BE2C (cell line): ENCODE results near the gene IL21R. TPM values are rescaled to one million over a fixed set of nuclear protein-coding genes. Genes with fewer than 3 reads are reported as not detected.

Experiments used
- DNase-seq: peaks from one replicate; pipeline ENCODE4 v3.0.0-alpha.2; 2020
- H3K27me3 ChIP-seq: fragments of 250-450 bp; sonication (Bioruptor Pico); 2 replicates; pipeline ENCODE4 v1.5.1; 2020; ENCODE audit warnings: mild to moderate bottlenecking
- H3K36me3 ChIP-seq: fragments of 250-450 bp; sonication (Bioruptor Pico); 2 replicates; pipeline ENCODE4 v1.5.1; 2020; ENCODE audit warnings: mild to moderate bottlenecking
- H3K4me1 ChIP-seq: fragments of 250-450 bp; sonication (Bioruptor Pico); 2 replicates; pipeline ENCODE4 v1.5.1; 2020
- H3K4me3 ChIP-seq: 2 replicates; pipeline ENCODE4 v1.5.1; 2011; ENCODE audit warnings: low read depth, low read length
- H3K9me3 ChIP-seq: fragments of 250-450 bp; sonication (Bioruptor Pico); 2 replicates; pipeline ENCODE4 v1.5.1; 2020
- CTCF ChIP-seq: IDR thresholded peaks from 2 replicates; pipeline ENCODE4 v1.5.1; 2012; ENCODE audit warnings: mild to moderate bottlenecking, low read depth, low read length
- polyA plus RNA-seq: library from polyadenylated mRNA; unstranded; fragments of >200 nt; gene quantifications from one replicate; pipeline ENCODE4 v1.2.1, GENCODE V29; 2012; ENCODE audit warnings: low read depth, missing spikeins; ENCODE audit not compliant: insufficient read length, insufficient read depth

The IL21R gene
- polyA plus RNA-seq, result not detected

DNA sequence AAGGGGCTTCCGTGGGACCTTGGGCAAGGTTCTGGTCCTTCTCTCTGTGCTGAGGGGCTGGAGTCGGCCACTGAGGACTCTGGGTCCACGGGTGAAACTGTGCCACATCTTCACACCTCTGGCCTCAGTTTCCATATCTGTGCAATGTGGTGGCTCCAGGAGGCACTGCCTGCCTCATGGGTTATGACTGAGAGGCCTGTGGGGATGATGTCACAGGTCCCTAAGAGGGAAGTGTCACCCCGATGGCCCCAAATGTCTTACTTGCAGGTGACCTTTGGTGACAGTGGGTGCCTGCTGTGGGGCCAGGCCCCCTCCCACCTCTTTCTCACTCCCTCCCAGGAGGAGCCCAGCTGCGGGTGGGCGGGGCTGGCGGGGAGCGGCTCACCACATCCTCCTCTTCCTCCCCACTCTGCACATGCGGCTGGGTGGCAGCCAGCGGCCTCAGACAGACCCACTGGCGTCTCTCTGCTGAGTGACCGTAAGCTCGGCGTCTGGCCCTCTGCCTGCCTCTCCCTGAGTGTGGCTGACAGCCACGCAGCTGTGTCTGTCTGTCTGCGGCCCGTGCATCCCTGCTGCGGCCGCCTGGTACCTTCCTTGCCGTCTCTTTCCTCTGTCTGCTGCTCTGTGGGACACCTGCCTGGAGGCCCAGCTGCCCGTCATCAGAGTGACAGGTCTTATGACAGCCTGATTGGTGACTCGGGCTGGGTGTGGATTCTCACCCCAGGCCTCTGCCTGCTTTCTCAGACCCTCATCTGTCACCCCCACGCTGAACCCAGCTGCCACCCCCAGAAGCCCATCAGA lies at the start of gene IL21R:
TSS of gene IL21R (plus strand) at position 407 of the 801 bp plus-strand sequence. CDS start 27,898 bp downstream, outside the sequence.
- no peaks in the 10 kb centered on the region for H3K27me3 ChIP-seq
- H3K4me1 ChIP-seq, result no peaks in the 10 kb centered on the region
- DNase-seq, result no peak
- H3K9me3 ChIP-seq, result no peaks in the 10 kb centered on the region
- no peaks in the 10 kb centered on the region for H3K36me3 ChIP-seq
- TF ChIP-seq CTCF, result no peak
- H3K4me3 ChIP-seq, result no peak within 1 kb of the TSS

DNA sequence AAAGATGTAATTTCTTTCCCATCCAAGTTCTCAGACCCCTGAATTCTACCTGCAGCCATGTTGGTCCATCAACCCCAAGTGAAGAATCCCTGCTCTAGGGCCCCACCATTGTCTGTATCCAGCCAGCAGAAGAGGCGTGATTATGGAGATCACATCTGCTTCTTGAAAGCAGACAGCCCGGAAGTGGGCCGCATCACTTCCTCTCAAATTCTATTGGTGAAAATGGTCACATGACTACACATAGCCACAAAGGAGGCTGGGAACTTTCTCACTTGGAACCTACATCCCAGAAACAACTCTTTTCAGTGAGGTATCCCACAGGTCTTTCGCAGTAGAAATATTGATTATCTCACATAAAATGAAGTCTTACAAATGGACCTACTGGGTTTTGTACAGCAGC lies 48.1 kb upstream of the IL21R start:
- Histone ChIP-seq H3K9me3 (no peaks in the 10 kb centered on the region; the same call in 1 of the 2 replicates), H3K4me1 (no peaks in the 10 kb centered on the region), H3K36me3 (no peaks in the 10 kb centered on the region), H3K4me3 (no peak overlapping the region), H3K27me3 (no peaks in the 10 kb centered on the region)
- TF ChIP-seq CTCF, result no peak
- DNase-seq, result peak; percentile 28

DNA sequence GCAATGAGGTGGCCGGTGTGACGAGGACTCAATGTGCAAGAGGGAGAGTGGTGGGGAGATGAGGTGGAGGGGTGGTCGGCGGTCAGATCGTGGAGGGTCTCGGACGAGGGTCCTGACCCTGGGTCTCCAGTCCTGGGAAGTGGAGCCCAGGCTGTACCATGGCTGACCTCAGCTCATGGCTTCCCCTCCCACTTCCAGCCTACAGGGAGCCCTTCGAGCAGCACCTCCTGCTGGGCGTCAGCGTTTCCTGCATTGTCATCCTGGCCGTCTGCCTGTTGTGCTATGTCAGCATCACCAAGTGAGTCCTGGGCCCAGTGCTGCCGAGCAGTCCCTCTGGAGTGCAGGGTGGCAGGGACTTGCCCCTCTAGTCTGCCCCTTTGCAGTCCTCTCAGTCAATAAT lies 46.4 kb upstream of the IL21R start:
- Histone ChIP-seq H3K36me3 (no peaks in the 10 kb centered on the region), H3K4me1 (no peaks in the 10 kb centered on the region), H3K27me3 (no peaks in the 10 kb centered on the region), H3K4me3 (no peak overlapping the region), H3K9me3 (no peaks in the 10 kb centered on the region; the same call in 1 of the 2 replicates)
- no peak for TF ChIP-seq CTCF
- DNase-seq, result no peak

DNA sequence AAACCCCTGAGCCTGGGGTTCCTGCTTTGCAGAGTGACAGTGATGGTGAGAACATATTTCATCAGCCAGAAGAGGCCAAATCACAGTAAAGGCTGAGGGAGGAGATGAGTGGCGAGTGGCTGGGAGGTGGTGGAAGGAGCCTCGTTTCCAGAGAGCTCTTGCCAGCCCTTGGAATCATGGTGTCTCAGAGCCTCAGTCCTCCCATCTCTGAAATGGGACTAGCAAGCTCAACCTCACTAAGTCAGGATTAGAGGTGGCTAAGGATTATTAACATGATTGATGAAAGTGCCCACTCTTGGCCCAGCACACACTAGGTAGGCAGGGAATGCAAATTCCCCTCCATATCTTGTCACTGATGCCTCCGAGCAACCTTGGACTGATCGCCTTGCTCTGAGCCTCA lies 45.2 kb upstream of the IL21R start:
- no peak for DNase-seq
- Histone ChIP-seq H3K4me1 (no peaks in the 10 kb centered on the region), H3K9me3 (no peaks in the 10 kb centered on the region; the same call in 1 of the 2 replicates), H3K27me3 (no peaks in the 10 kb centered on the region), H3K4me3 (no peak overlapping the region), H3K36me3 (no peaks in the 10 kb centered on the region)
- no peak for TF ChIP-seq CTCF

GRCh38 chr16:27359051-27359450 lies 42.9 kb upstream of the IL21R start:
- H3K27me3 ChIP-seq, result no peaks in the 10 kb centered on the region
- no peaks in the 10 kb centered on the region; the same call in 1 of the 2 replicates for H3K9me3 ChIP-seq
- no peaks in the 10 kb centered on the region for H3K36me3 ChIP-seq
- no peaks in the 10 kb centered on the region for H3K4me1 ChIP-seq
- no peak for TF ChIP-seq CTCF
- no peak overlapping the region for H3K4me3 ChIP-seq
- no peak for DNase-seq

DNA sequence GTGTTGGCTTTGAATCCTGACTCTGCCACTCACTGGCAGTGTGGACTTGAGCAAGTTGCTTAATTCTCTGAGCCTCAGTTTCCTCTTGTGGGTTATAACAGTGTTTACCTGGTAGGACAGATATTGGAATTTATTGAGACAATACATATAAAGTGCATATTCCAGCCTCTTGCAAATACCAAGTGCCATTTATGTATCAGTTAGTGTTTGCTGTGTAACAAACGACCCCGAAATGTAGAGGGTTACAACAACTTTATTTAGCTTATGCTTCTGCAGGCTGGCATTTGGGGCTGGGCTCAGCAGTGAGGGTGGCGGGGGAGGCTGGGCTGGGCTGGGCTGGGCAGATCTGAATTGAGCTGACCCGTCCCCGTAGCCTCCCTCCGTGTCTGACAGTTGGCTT lies 42.4 kb upstream of the IL21R start:
- no peaks in the 10 kb centered on the region for H3K36me3 ChIP-seq
- TF ChIP-seq CTCF, result no peak
- DNase-seq, result no peak
- H3K9me3 ChIP-seq, result no peaks in the 10 kb centered on the region; the same call in 1 of the 2 replicates
- no peak overlapping the region for H3K4me3 ChIP-seq
- no peaks in the 10 kb centered on the region for H3K27me3 ChIP-seq
- no peaks in the 10 kb centered on the region for H3K4me1 ChIP-seq
